Measurements from ENCODE around the gene FAHD2A.

GRCh38 chr2:95354469-95354901, 48.0 kb upstream of the FAHD2A start:
- no peak for TF ChIP-seq ZNF274 (IDR thresholded peaks at IDR 0.05; ENCODE audit: low read depth, low read length)
- no peak for TF ChIP-seq YY1 (IDR thresholded peaks at IDR 0.05; ENCODE audit: insufficient read depth, insufficient read length)
- TF ChIP-seq SUZ12 (IDR thresholded peaks at IDR 0.05; ENCODE audit: extremely low read depth, insufficient read depth, insufficient read length), result no peak

All from NT2/D1 (cell line).